Uterus (tissue), 4 donors: ENCODE data around the gene TNF. TPM values are rescaled to one million over a fixed set of nuclear protein-coding genes. Genes with fewer than 3 reads are reported as not detected.
A peak's percentile ranks its signal among the peaks of the same experiment; 100 is the strongest.

Source experiments
- DNase-seq, 2 donors: peaks; one replicate each; pipeline ENCODE4 v3.0.0-alpha.2; 2019 to 2020
- H3K27ac ChIP-seq, 2 donors: fragments of 200-600 bp; sonication (generic); 1 replicate in 1 of 2; 2 replicates in 1 of 2; pipeline ENCODE4 v1.5.1; 2016 to 2018
- H3K27me3 ChIP-seq, 2 donors: fragments of 200-600 bp; sonication (generic); one replicate each; pipeline ENCODE4 v1.5.1; 2018 to 2019; ENCODE audit warnings: control low read depth in 1 of 2
- H3K36me3 ChIP-seq, 2 donors: fragments of 200-600 bp; sonication (generic); one replicate each; pipeline ENCODE4 v1.5.1; 2019; ENCODE audit warnings: control low read depth in 1 of 2
- H3K4me1 ChIP-seq, 2 donors: fragments of 200-600 bp; sonication (generic); one replicate each; pipeline ENCODE4 v1.5.1; 2018 to 2019; ENCODE audit warnings: control low read depth in 1 of 2
- H3K4me3 ChIP-seq, 2 donors: fragments of 200-600 bp; sonication (generic); 1 replicate in 1 of 2; 2 replicates in 1 of 2; pipeline ENCODE4 v1.5.1; 2018 to 2019; ENCODE audit warnings: mild to moderate bottlenecking in 1 of 2
- H3K9me3 ChIP-seq, 2 donors: fragments of 200-600 bp; sonication (generic); one replicate each; pipeline ENCODE4 v1.5.1; 2019; ENCODE audit warnings: control low read depth in 1 of 2
- CTCF ChIP-seq, 4 experiments: fragments of 200-600 bp in 2 of 4; fragments of 450-650 bp in 2 of 4; sonication (generic) in 2 of 4; IDR thresholded peaks; one replicate each; pipeline ENCODE4 v1.5.1; 2016 to 2019; ENCODE audit warnings: antibody characterized with exemption in 4 of 4, mild to moderate bottlenecking in 2 of 4, moderate library complexity in 1 of 4
- POLR2A ChIP-seq, 2 donors: fragments of 450-650 bp; IDR thresholded peaks; one replicate each; pipeline ENCODE4 v1.6.1; 2016; ENCODE audit warnings: antibody characterized with exemption in 2 of 2, mild to moderate bottlenecking in 1 of 2, moderate library complexity in 1 of 2
- intact Hi-C: fragments of 100-400 bp; cut with DNase I; formaldehyde crosslinking; loops from one replicate; pipeline ENCODE4 v1.15.1; 2023; ENCODE audit warnings: low total_unique reads
- total RNA-seq, 4 donors: library from RNA; depleted of rRNA in 3 of 4; stranded (reverse); fragments of >200 nt in 3 of 4; gene quantifications; one replicate each; pipeline versions ENCODE4 v1.1.0 to v1.2.4, GENCODE V29; 2014 to 2023
- donor health status: DM: yes; HTN: yes; CAD: no.

Gene TNF
- total RNA-seq, 4 donors from 2014 or later: 1.3 TPM; not detected in 3

GRCh38 chr6:31543639-31544038 lies 31.7 kb upstream of the TNF start:
- Histone ChIP-seq H3K36me3 (no peaks in the 10 kb centered on the region), H3K4me1 (peaks cover 6 to 9% of the 10 kb centered on the region in 2 donors), H3K4me3 (no peak overlapping the region), H3K27me3 (no peaks in the 10 kb centered on the region), H3K27ac (no peak overlapping the region), H3K9me3 (no peaks in the 10 kb centered on the region)
- intact Hi-C loops: no loop called here
- TF ChIP-seq POLR2A (IDR thresholded peaks at IDR 0.05): no peak
- TF ChIP-seq CTCF (IDR thresholded peaks at IDR 0.05): no peak
- DNase-seq: no peak

- TF ChIP-seq CTCF (IDR thresholded peaks at IDR 0.05): no peak
- no peak for TF ChIP-seq POLR2A (IDR thresholded peaks at IDR 0.05)
- intact Hi-C loops: loop anchor here (5.0 kb wide), 1 partner anchor 53 kb away; no protein-coding TSS in a partner anchor
- peaks cover 6 to 9% of the 10 kb centered on the region in 2 donors for H3K4me1 ChIP-seq
These were observed 30.7 kb upstream of the TNF start for GRCh38 chr6:31544676-31545075.

GRCh38 chr6:31545291-31545690 lies 30.1 kb upstream of the TNF start:
- intact Hi-C loops: loop anchor here (5.0 kb wide), 1 partner anchor 52 kb away; no protein-coding TSS in a partner anchor
- no peak overlapping the region for H3K4me3 ChIP-seq
- H3K9me3 ChIP-seq: no peaks in the 10 kb centered on the region
- no peak for TF ChIP-seq CTCF (IDR thresholded peaks at IDR 0.05)
- TF ChIP-seq POLR2A (IDR thresholded peaks at IDR 0.05): no peak
- peaks cover 1 to 4% of the 10 kb centered on the region in 2 donors for H3K4me1 ChIP-seq
- no peaks in the 10 kb centered on the region for H3K27me3 ChIP-seq
- DNase-seq: no peak
- H3K36me3 ChIP-seq: no peaks in the 10 kb centered on the region
- H3K27ac ChIP-seq: no peak overlapping the region

More at GRCh38 chr6:31544676-31545075, 30.7 kb upstream of the TNF start:
- H3K27me3 ChIP-seq: no peaks in the 10 kb centered on the region
- H3K9me3 ChIP-seq: no peaks in the 10 kb centered on the region
- no peak overlapping the region for H3K4me3 ChIP-seq
- no peak for DNase-seq
- H3K27ac ChIP-seq: no peak overlapping the region
- H3K36me3 ChIP-seq: no peaks in the 10 kb centered on the region

- peak; percentile 89 to 91 for DNase-seq
- TF ChIP-seq POLR2A (IDR thresholded peaks at IDR 0.05) (peak in 1 of 2 donors; percentile 39), CTCF (IDR thresholded peaks at IDR 0.05) (peak; percentile 98 to 99 (median 99))
- H3K36me3 ChIP-seq: no peaks in the 10 kb centered on the region
- H3K4me1 ChIP-seq: peaks cover 0 to 3% of the 10 kb centered on the region in 2 donors
- no peaks in the 10 kb centered on the region for H3K27me3 ChIP-seq
- H3K9me3 ChIP-seq: no peaks in the 10 kb centered on the region
- peak within 1 kb of the TSS; percentile 34 to 42 for H3K4me3 ChIP-seq
- intact Hi-C loops: loop anchor here (5.0 kb wide), 1 partner anchor 51 kb away; no protein-coding TSS in a partner anchor
- peak within 1 kb of the TSS; percentile 84 to 95 for H3K27ac ChIP-seq
These were observed 28.9 kb upstream of the TNF start, which contains the start of gene ATP6V1G2 for GRCh38 chr6:31546339-31546957. Gene ATP6V1G2, minus strand, starts transcription at chr6:31546608. Its CDS starts 49 bp downstream, at chr6:31546559.

- Histone ChIP-seq H3K27ac (peak within 1 kb of the TSS; percentile 84 to 95), H3K36me3 (no peaks in the 10 kb centered on the region), H3K4me3 (peak within 1 kb of the TSS; percentile 34 to 42), H3K9me3 (no peaks in the 10 kb centered on the region), H3K4me1 (peaks cover 0 to 3% of the 10 kb centered on the region in 2 donors), H3K27me3 (no peaks in the 10 kb centered on the region)
- DNase-seq: peak; percentile 96 to 97
- TF ChIP-seq CTCF (IDR thresholded peaks at IDR 0.05) (peak in 2 of 4 experiments; percentile 24 to 29), POLR2A (IDR thresholded peaks at IDR 0.05) (peak; percentile 65 to 77)
- intact Hi-C loops: loop anchor here (5.0 kb wide), 1 partner anchor 50 kb away; no protein-coding TSS in a partner anchor
These were observed 28.2 kb upstream of the TNF start, which contains the start of gene NFKBIL1 for GRCh38 chr6:31546958-31547726. Gene NFKBIL1, plus strand, starts transcription at chr6:31547608. Its CDS starts 87 bp downstream, at chr6:31547695.
